ENCODE data around the gene NOPCHAP1.

The NOPCHAP1 gene

DNA sequence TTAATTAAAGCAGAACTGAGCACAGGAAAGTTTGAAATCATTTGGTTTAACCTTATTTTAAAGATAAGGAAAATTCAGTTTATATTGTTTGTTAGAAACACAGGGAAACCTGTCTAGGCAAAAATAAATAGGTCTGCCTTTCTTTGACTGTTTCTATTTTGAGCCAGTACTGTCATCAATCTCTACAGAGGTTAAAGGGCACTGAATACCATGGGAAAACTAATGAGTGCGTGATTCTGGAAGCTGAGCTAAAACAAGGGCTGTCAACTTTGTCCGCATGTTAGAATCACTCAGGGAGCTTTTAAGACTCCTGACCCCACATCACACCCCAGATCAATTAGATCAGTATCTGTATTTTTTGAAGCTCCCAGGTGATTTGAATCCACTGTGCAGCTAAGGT is 38.8 kb downstream of the NOPCHAP1 start:
- DNase-seq = no peak

DNA sequence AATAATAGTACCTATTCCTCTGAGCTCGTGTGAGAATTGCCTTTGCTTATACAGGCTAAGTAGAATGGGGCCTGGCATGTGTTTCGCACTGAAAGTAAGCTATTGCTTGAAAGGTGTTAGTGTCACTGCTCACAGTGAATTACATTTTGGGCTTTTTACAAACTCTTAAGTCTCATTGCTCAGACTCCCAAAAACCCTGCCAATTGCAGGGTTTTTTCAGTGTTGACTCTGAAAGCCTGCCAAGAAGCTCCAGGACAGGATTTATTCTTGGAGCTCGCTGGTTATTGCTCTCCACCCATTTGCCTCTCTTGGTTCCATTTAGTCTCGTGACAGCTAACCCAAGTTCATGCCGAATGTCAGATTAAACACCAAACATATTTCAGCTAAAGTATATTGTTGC is 39.8 kb downstream of the NOPCHAP1 start:
- peak; percentile 54 for DNase-seq

DNA sequence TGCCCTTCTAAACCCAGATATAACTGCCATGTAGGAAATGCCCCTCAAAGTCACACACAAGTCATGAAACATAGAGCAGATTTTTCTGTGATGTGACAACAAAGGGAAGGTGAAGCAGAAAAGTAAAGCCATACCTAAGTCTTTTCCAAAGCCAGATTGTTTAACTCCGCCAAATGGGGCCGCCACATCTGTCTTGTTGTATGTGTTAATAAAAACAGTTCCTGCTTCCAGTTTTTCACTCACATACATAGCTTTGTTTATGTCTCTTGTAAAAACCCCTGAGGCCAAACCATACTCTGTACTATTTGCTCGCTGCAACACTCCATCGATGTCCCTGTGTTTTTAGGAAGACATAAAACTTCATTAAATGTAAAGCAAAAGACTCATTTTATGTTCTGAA is 40.3 kb downstream of the NOPCHAP1 start:
- DNase-seq = no peak

DNA sequence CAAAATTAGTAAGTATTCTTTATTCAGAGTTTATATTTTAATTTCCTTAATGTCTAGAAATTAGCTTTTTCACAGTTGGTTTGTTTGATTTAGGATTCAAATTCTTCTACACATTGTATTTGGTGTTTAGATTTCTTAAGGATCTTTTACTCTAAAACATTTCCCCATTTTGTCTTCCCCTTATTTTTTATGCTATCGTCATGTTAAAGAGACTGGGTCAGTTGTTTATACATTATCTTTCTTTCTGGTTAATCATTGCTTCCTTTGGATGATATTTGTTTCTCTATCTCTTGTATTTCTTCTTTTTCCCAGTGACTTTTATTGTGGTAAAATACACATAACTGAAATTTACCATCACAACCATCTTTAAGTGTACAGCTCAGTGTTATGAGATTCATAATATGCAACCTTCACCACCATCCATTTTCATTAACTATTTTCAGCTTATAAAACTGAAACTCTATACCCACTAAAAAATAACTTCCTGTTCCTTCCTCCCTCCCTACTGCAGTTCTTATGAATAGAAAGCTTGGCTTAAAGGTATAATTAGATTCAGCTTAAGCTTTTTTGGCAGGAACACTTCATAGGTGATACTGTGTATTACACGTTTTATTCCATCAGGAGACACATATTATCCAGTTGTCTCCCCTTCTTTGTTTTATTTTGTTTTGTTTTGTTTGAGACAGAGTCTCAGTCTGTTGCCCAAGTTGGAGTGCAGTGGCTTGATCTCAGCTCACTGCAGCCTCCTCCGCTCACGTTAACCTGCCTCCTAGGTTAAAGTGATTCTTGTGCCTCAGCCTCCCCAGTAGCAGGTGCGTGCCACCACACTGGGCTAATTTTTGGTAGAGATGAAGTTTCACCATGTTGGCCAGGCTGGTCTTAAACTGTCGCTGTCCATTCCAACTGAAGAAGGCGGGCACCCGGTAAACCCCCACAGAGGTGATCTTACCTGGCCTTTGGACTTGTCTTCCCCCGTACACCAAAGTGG is 45.0 kb downstream of the NOPCHAP1 start:
- no peak for DNase-seq

DNA sequence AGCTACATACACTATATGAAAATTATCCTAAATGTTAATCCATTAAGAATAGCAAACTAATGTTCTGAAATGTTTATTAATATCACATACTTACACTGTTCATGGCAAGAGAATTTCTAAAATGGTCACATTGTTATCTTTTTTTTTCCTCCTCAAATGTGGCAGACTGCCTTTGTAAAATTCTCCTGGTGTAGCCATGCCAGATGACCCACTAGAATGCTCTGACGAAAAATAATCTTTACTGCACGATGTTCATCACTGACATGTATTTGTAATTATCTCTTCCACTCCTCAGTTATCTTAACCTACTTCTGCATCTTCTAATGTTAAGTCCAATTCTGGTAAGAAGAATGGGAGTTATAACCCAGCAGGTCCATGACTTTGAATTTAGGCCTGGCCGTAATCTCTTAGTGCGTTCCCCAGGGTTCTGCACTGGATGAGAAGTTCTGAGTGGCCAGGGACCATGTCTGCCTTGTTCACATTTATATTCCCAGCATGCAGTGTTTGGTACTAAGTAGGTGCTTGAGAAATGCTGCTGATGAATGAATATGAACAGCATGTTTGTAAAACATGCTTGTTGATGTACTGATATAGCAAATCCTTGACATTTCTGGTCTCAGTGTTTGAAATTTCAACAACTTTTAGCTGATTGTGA is 46.7 kb downstream of the NOPCHAP1 start:
- no peak for DNase-seq

DNA sequence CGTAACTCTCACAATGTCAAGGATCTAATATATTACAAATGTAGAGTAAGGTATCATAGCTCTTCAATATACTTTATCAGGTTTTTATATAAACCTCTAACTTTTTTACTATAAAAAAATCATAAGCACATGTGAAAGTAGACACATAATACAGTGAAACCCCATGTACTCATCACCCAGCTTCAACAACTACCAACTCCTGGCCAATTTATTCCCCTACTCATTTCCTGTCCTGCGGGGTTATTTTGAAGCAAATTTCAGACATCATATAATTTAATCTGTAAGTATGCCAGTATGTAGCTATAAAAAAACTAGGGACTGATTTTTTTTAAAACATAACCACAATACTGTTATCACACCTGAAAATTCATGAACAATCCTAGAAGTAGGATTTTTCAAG is 47.7 kb downstream of the NOPCHAP1 start:
- DNase-seq = no peak
